NCI-H2171 treated with DMSO at 0.1 percent for 48 hours (cell line): Measurements from ENCODE around the gene RHOT1.
A peak's percentile ranks its signal among the peaks of the same experiment; 100 is the strongest.
"Not testable (repeated sequence)": the region's sequence is repeated elsewhere in the genome, so short reads cannot be mapped to it uniquely, and the experiment has no call there.

Source experiments
- DNase-seq: peaks from one replicate; lab custom pipeline; 2025; lab: John Stamatoyannopoulos, UW

Gene RHOT1

GRCh38 chr17:32227910-32228309 is 85.6 kb downstream of the RHOT1 start:
- DNase-seq, result no peak

- DNase-seq, result no peak
Observed at GRCh38 chr17:32235588-32235987, 93.3 kb downstream of the RHOT1 start.

GRCh38 chr17:32239456-32239855 is 97.2 kb downstream of the RHOT1 start:
- DNase-seq, result no peak

GRCh38 chr17:32240750-32241149 is 98.4 kb downstream of the RHOT1 start:
- no peak for DNase-seq

GRCh38 chr17:32241640-32242039 is 99.3 kb downstream of the RHOT1 start:
- DNase-seq, result no peak

GRCh38 chr17:32249475-32249874 is 107.2 kb downstream of the RHOT1 start:
- no peak for DNase-seq

GRCh38 chr17:32253117-32253611 is 110.9 kb downstream of the RHOT1 start:
- DNase-seq, result peak; percentile 80

GRCh38 chr17:32256012-32256700 is 113.9 kb downstream of the RHOT1 start:
- DNase-seq, result peak; percentile 15

GRCh38 chr17:32256701-32257019 is 114.4 kb downstream of the RHOT1 start:
- DNase-seq, result no peak

- DNase-seq, result peak; percentile 99
Observed at GRCh38 chr17:32258383-32259140, 116.3 kb downstream of the RHOT1 start.

GRCh38 chr17:32259586-32259985 is 117.3 kb downstream of the RHOT1 start:
- no peak for DNase-seq

GRCh38 chr17:32261417-32261736 is 119.1 kb downstream of the RHOT1 start:
- DNase-seq, result no peak

- DNase-seq, result no peak
Observed at GRCh38 chr17:32261936-32262510, 119.7 kb downstream of the RHOT1 start.

GRCh38 chr17:32263515-32263914 is 121.2 kb downstream of the RHOT1 start:
- not testable (repeated sequence) for DNase-seq

- peak; percentile 27 for DNase-seq
Observed at GRCh38 chr17:32264140-32264799, 122.0 kb downstream of the RHOT1 start.

GRCh38 chr17:32264823-32265191 is 122.5 kb downstream of the RHOT1 start:
- no peak for DNase-seq

- DNase-seq, result peak; percentile 11
Observed at GRCh38 chr17:32265192-32265923, 123.1 kb downstream of the RHOT1 start, which contains the start of gene RHBDL3. RHBDL3 (plus strand) TSS chr17:32265832; CDS start chr17:32266190, 358 bp downstream.

GRCh38 chr17:32266051-32266388 is 123.7 kb downstream of the RHOT1 start:
- no peak for DNase-seq

GRCh38 chr17:32266389-32267301 is 124.3 kb downstream of the RHOT1 start:
- DNase-seq, result no peak

- no peak for DNase-seq
Observed at GRCh38 chr17:32267690-32268205, 125.4 kb downstream of the RHOT1 start.
